Amniotic stem cell (primary cell): Measurements from ENCODE around the gene ARHGAP6.

Experiments used
- DNase-seq: peaks from one replicate; lab custom pipeline; 2025; lab: John Stamatoyannopoulos, UW

Gene ARHGAP6

GRCh38 chrX:11464836-11465463, 200.8 kb downstream of the ARHGAP6 start:
- DNase-seq: no peak

- no peak for DNase-seq
Measured at GRCh38 chrX:11464380-11464779, 201.3 kb downstream of the ARHGAP6 start.

GRCh38 chrX:11462648-11463047, 203.1 kb downstream of the ARHGAP6 start:
- DNase-seq: no peak

GRCh38 chrX:11462136-11462535, 203.6 kb downstream of the ARHGAP6 start:
- no peak for DNase-seq

- peak; percentile 13 for DNase-seq
Measured at GRCh38 chrX:11461201-11462001, 204.3 kb downstream of the ARHGAP6 start.

GRCh38 chrX:11460347-11460746, 205.4 kb downstream of the ARHGAP6 start:
- DNase-seq: no peak

- DNase-seq: no peak
Measured at GRCh38 chrX:11458170-11458569, 207.6 kb downstream of the ARHGAP6 start.

- no peak for DNase-seq
Measured at GRCh38 chrX:11451151-11451550, 214.6 kb downstream of the ARHGAP6 start.

GRCh38 chrX:11450354-11450753, 215.4 kb downstream of the ARHGAP6 start:
- no peak for DNase-seq

- no peak for DNase-seq
Measured at GRCh38 chrX:11449613-11450012, 216.1 kb downstream of the ARHGAP6 start.

- no peak for DNase-seq
Measured at GRCh38 chrX:11447418-11447817, 218.3 kb downstream of the ARHGAP6 start.

- no peak for DNase-seq
Measured at GRCh38 chrX:11446949-11447348, 218.8 kb downstream of the ARHGAP6 start.

GRCh38 chrX:11446336-11446735, 219.4 kb downstream of the ARHGAP6 start:
- no peak for DNase-seq

- no peak for DNase-seq
Measured at GRCh38 chrX:11445540-11445939, 220.2 kb downstream of the ARHGAP6 start.

GRCh38 chrX:11444052-11444451, 221.7 kb downstream of the ARHGAP6 start:
- DNase-seq: no peak

- DNase-seq: no peak
Measured at GRCh38 chrX:11439846-11440245, 225.9 kb downstream of the ARHGAP6 start.

- DNase-seq: no peak
Measured at GRCh38 chrX:11438767-11439166, 227.0 kb downstream of the ARHGAP6 start.

GRCh38 chrX:11438380-11438723, 227.4 kb downstream of the ARHGAP6 start:
- DNase-seq: no peak

- peak; percentile 14 for DNase-seq
Measured at GRCh38 chrX:11437642-11438379, 227.9 kb downstream of the ARHGAP6 start.

GRCh38 chrX:11435568-11435967, 230.2 kb downstream of the ARHGAP6 start:
- DNase-seq: peak; percentile 26

GRCh38 chrX:11434607-11435006, 231.1 kb downstream of the ARHGAP6 start:
- no peak for DNase-seq

GRCh38 chrX:11431786-11432185, 233.9 kb downstream of the ARHGAP6 start:
- no peak for DNase-seq

GRCh38 chrX:11430271-11430670, 235.4 kb downstream of the ARHGAP6 start:
- DNase-seq: no peak
